LNCAP (cell line): ENCODE measurements around the gene HFE.

Source experiments
- CTCF ChIP-seq: fragments of 450-650 bp; IDR thresholded peaks from 2 replicates; pipeline ENCODE4 v1.5.1; 2017; ENCODE audit warnings: mild to moderate bottlenecking

The HFE gene

GRCh38 chr6:26103141-26103769 lies 16.0 kb downstream of the HFE start:
- no peak for TF ChIP-seq CTCF

- peak; percentile 36; the same call in 1 of the 2 replicates for TF ChIP-seq CTCF
Observed at GRCh38 chr6:26103770-26104456, 16.7 kb downstream of the HFE start.

- TF ChIP-seq CTCF = no peak
Observed at GRCh38 chr6:26104457-26105108, 17.4 kb downstream of the HFE start.

- no peak for TF ChIP-seq CTCF
Observed at GRCh38 chr6:26105109-26105730, 18.0 kb downstream of the HFE start.

- no peak for TF ChIP-seq CTCF
Observed at GRCh38 chr6:26105842-26106241, 18.6 kb downstream of the HFE start.

- TF ChIP-seq CTCF = no peak
Observed at GRCh38 chr6:26107935-26108334, 20.7 kb downstream of the HFE start.

GRCh38 chr6:26109772-26110171 lies 22.5 kb downstream of the HFE start:
- TF ChIP-seq CTCF = no peak
